AG04450 (cell line): Measurements from ENCODE around the gene MFSD2A. TPM values are rescaled to one million over a fixed set of nuclear protein-coding genes. Genes with fewer than 3 reads are reported as not detected.

Source experiments
- CTCF ChIA-PET: fragments of 300-600, 350-600 bp; formaldehyde crosslinking; extraction: SDS; loops from one replicate; lab custom pipeline; 2022; ENCODE audit warnings: antibody characterized with exemption, inconsistent platforms; lab: Charles Lee
- POLR2A ChIA-PET: fragments of 350-600 bp; formaldehyde crosslinking; extraction: SDS; loops from one replicate; lab custom pipeline; 2021; ENCODE audit warnings: antibody characterized with exemption, inconsistent platforms; lab: Yijun Ruan, JAX
- DNase-seq: peaks from one replicate; pipeline ENCODE4 v3.0.0-alpha.2; 2011; ENCODE audit warnings: low read depth, low spot score
- H3K27ac ChIP-seq: one replicate; pipeline ENCODE4 v1.5.1; 2012; ENCODE audit warnings: low read depth, low read length, control low read depth
- H3K27me3 ChIP-seq: one replicate; pipeline ENCODE4 v1.6.0; 2012; ENCODE audit warnings: low read length; ENCODE audit not compliant: control insufficient read depth, insufficient read depth
- H3K4me3 ChIP-seq: 2 replicates; pipeline ENCODE4 v1.5.1; 2011; ENCODE audit warnings: mild to moderate bottlenecking, low read depth, low read length, control low read depth
- H3K9me3 ChIP-seq: 2 replicates; pipeline ENCODE4 v1.5.1; 2012; ENCODE audit warnings: low read length; ENCODE audit not compliant: control insufficient read depth, insufficient read depth
- CTCF ChIP-seq: IDR thresholded peaks from 2 replicates; pipeline ENCODE4 v1.5.1; 2011; ENCODE audit warnings: low read depth, low read length, control low read depth, inconsistent platforms
- polyA plus RNA-seq: library from polyadenylated mRNA; depleted of rRNA; stranded (reverse); fragments of >200 nt; gene quantifications from 2 replicates; pipeline ENCODE4 v1.2.3, GENCODE V29; 2011

MFSD2A gene
- polyA plus RNA-seq, 1 experiment, result 1.6 TPM

GRCh38 chr1:39946216-39946615, 8.7 kb upstream of the MFSD2A start:
- ChIA-PET POLR2A (no interaction called here), CTCF (no interaction called here)
- DNase-seq, result no peak
- no peak overlapping the region for H3K27ac ChIP-seq
- no peak for TF ChIP-seq CTCF
- H3K27me3 ChIP-seq, result peaks cover 25% of the 10 kb centered on the region
- H3K9me3 ChIP-seq, result no peaks in the 10 kb centered on the region
- no peak overlapping the region for H3K4me3 ChIP-seq

- H3K9me3 ChIP-seq, result no peaks in the 10 kb centered on the region
- no peak overlapping the region for H3K27ac ChIP-seq
- CTCF ChIA-PET, result interaction anchor here (0.8 kb wide), 1 partner anchor 27 kb away, joined by 3 read pairs; no protein-coding TSS in a partner anchor
- H3K27me3 ChIP-seq, result peaks cover 16% of the 10 kb centered on the region
- no peak for DNase-seq
- no peak overlapping the region for H3K4me3 ChIP-seq
- POLR2A ChIA-PET, result no interaction called here
- no peak for TF ChIP-seq CTCF
Observed at GRCh38 chr1:39947260-39947659, 7.7 kb upstream of the MFSD2A start.

- Histone ChIP-seq H3K27me3 (peaks cover 8% of the 10 kb centered on the region), H3K9me3 (no peaks in the 10 kb centered on the region), H3K4me3 (no peak overlapping the region), H3K27ac (no peak overlapping the region)
- DNase-seq, result no peak
- POLR2A ChIA-PET, result no interaction called here
- CTCF ChIA-PET, result interaction anchor here (1.2 kb wide), 1 partner anchor 32 kb away, joined by 3 read pairs; no protein-coding TSS in a partner anchor
- TF ChIP-seq CTCF, result no peak
Observed at GRCh38 chr1:39949891-39950290, 5.1 kb upstream of the MFSD2A start.

GRCh38 chr1:39951926-39952325, 3.0 kb upstream of the MFSD2A start:
- no peak for TF ChIP-seq CTCF

GRCh38 chr1:39952359-39953110, 2.4 kb upstream of the MFSD2A start:
- CTCF ChIA-PET, result interaction anchor here (0.6 to 1.0 kb wide), 4 partner anchors 10 to 80 kb away, joined by 3 to 4 read pairs (median 3); no protein-coding TSS in a partner anchor
- POLR2A ChIA-PET, result no interaction called here
- Histone ChIP-seq H3K27me3 (no peaks in the 10 kb centered on the region), H3K9me3 (no peaks in the 10 kb centered on the region; the same call in 1 of the 2 replicates), H3K4me3 (no peak overlapping the region), H3K27ac (no peak overlapping the region)
- DNase-seq, result no peak
- no peak for TF ChIP-seq CTCF

More at GRCh38 chr1:39951926-39952325, 3.0 kb upstream of the MFSD2A start:
- no peak overlapping the region for H3K4me3 ChIP-seq
- H3K27me3 ChIP-seq, result peaks cover 2% of the 10 kb centered on the region
- no peak overlapping the region for H3K27ac ChIP-seq
- CTCF ChIA-PET, result interaction anchor here (0.9 kb wide), 1 partner anchor 22 kb away, joined by 3 read pairs; no protein-coding TSS in a partner anchor
- no peaks in the 10 kb centered on the region; the same call in 1 of the 2 replicates for H3K9me3 ChIP-seq
- no peak for DNase-seq
- POLR2A ChIA-PET, result no interaction called here
